GM19193 (cell line): ENCODE measurements around the gene GANAB.

Experiments used
- POLR2A ChIP-seq: IDR thresholded peaks from 4 replicates; pipeline ENCODE4 v1.6.1; 2011; ENCODE audit not compliant: insufficient read depth, insufficient read length; ENCODE audit errors: extremely low read depth

GANAB gene

DNA sequence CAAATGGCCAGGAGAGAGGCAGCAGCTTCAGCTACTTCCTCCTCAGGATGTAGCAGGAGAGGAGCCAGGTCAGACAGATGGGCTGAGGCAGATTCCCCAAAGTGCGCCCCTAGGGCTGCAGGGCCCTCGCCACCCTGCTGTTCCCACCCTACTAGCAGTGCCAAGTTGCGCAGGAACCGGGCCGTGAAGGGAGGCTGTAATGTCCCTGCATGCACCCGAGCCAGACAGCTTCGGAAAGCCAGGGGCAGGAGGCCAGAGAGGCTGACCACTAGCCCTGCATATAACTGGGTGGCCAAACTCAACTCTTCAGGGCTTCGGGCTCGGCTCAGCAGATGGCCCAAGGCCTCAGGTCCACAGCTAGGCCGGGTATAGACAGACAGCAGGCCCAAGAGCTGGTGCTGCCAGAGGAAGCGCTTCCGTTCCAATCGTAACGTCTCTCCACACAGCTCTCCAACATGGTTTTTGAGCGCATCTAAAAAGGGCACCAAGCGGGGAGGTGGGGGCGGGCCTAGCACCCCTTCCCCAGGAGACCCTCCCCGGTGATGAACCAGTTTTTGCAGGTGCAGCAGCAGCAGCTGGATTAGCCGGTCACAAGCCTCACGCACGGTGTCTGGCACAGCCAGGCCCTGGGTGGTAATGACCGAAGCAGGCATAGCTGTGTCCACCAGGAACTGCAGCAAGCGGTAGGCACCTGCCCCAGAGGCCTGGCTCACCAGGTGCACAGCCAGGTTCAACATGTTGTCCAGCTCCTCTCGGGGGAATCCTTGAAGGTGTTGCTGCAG lies 2.0 kb upstream of the GANAB start:
- no peak for TF ChIP-seq POLR2A

GRCh38 chr11:62647609-62648005 lies 1.2 kb upstream of the GANAB start:
- TF ChIP-seq POLR2A = no peak

GRCh38 chr11:62646825-62647608 lies 604 bp upstream of the GANAB start:
- TF ChIP-seq POLR2A = no peak

DNA sequence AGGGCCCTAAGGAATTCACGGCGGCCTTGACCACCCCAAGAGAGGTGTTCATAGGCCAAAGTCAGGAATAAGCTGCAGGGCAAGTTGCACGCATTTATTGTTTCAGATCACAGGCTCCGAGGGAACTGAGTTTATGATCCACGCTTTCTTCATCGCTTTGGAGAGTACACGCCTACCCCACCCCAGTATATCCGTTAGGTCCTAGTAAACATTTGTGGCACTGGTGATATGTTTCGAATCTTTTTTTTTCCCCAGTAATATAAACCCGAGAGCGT lies 805 bp downstream of the GANAB start:
- no peak for TF ChIP-seq POLR2A

DNA sequence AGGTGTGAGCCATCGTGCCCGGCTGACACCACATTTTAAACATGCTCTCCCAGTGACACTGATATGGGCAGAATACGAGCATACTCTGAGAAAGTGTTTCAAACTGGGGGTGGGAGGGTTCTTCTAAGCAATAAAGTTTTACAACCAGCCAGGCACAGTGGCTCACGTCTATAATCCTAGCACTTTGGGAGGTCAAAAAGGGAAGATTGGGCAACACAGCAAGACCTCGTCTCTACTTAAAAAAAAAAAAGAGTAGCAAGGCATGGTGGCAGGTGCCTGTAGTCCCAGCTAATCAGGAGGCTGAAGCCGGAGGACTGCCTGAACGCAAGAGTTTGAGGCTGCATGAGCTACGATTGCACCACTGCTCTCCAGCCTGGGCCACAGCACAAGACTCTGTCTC lies 2.2 kb downstream of the GANAB start:
- no peak for TF ChIP-seq POLR2A

GRCh38 chr11:62632492-62632891 lies 13.9 kb downstream of the GANAB start:
- no peak for TF ChIP-seq POLR2A

GRCh38 chr11:62627713-62628112 lies 18.7 kb downstream of the GANAB start:
- no peak for TF ChIP-seq POLR2A

DNA sequence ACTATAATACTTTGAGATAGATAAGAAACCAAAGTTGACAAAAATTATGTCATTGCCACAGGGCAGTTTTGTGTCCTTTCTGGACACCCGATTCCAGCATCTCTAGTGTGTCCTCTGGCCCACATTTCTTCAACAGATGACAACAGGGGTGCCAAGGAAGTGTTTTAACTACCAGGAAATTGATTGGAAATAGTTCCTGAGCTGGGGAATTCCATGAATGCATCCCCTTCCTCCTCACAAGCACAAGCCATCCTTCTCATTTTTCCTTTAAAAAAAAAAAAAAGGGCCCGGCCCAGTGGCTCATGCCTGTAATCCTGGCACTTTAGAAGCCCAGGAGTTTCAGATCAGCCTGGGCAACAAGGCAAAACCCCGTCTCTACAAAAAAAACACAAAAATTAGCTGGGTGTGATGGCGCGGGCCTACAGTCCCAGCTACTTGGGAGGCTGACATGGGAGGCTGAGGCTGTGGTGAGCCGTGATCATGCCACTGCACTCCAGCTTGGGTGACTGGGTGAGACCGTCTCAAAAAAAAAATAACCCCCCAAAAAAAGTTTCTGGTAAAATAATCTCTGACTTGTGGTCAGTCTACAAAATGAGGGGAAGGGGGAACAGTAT lies 23.8 kb downstream of the GANAB start:
- TF ChIP-seq POLR2A = no peak

GRCh38 chr11:62621567-62622470 lies 24.6 kb downstream of the GANAB start, which contains the start of gene B3GAT3:
TSS of gene B3GAT3 (minus strand) at chr11:62621986. CDS start at chr11:62621947, 39 bp downstream.
- TF ChIP-seq POLR2A = peak; percentile 81

GRCh38 chr11:62621027-62621566 lies 25.3 kb downstream of the GANAB start:
- TF ChIP-seq POLR2A = no peak

DNA sequence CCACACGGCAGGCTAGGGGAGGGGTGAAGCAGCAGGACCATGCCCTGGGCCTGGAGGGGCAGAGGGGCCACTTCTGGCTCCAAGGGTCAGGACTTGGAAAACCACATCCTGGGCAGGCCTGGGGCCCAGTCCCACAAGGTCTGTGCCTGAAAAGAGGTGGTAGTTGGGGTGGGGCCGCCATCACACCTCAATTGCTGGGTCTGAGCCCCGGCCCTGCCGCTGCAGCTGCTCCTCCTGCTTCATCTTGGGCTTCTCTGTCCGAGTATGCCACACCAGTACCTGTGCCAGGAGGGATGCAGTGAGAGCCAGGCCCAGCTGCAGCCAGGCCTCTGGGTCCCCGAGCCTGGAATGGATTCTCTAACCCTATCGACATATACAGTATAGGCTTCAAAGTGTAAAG lies 30.9 kb downstream of the GANAB start:
- TF ChIP-seq POLR2A = no peak

GRCh38 chr11:62614275-62614674 lies 32.1 kb downstream of the GANAB start:
- TF ChIP-seq POLR2A = no peak

DNA sequence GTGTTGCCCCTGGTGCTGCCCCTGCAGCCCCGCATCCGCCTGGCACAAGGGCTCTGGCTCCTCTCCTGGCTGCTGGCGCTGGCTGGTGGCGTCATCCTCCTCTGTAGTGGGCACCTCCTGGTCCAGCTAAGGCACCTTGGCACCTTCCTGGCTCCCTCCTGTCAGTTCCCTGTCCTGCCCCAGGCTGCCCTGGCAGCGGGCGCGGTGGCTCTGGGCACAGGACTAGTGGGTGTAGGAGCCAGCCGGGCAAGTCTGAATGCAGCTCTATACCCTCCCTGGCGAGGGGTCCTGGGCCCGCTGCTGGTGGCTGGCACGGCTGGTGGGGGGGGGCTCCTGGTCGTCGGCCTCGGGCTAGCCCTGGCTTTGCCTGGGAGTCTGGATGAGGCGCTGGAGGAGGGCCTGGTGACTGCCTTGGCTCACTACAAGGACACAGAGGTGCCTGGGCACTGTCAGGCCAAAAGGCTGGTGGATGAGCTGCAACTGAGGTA lies 33.1 kb downstream of the GANAB start:
- TF ChIP-seq POLR2A = no peak
